GM12878 (cell line): ENCODE measurements around the gene SUN5. TPM values are rescaled to one million over a fixed set of nuclear protein-coding genes. Genes with fewer than 3 reads are reported as not detected.

Experiments
- ATAC-seq: fragments of 200-7000 bp; cut with Tn5 transposase; 3 replicates; pipeline ENCODE4 v1.9.1; 2020; ENCODE audit warnings: mild to moderate bottlenecking, moderate library complexity
- BruUV-seq: library from RNA; stranded (reverse); fragments of 400-500 nt; replicated peaks from 2 replicates; lab custom pipeline; 2021; lab: Mats Ljungman, UMichigan
- CTCF ChIA-PET: fragments of 300-600 bp; sonication (Branson Sonifier 250); formaldehyde crosslinking; extraction: SDS; loops from one replicate; lab custom pipeline; 2021; ENCODE audit warnings: inconsistent platforms; lab: Yijun Ruan, JAX
- POLR2A ChIA-PET: fragments of 350-600 bp; formaldehyde crosslinking; extraction: SDS; loops from one replicate; lab custom pipeline; 2021; ENCODE audit warnings: inconsistent platforms; lab: Charles Lee
- RAD21 ChIA-PET: fragments of 300-600 bp; sonication (Branson Sonifier 250); formaldehyde crosslinking; loops from one replicate; lab custom pipeline; 2023; ENCODE audit warnings: antibody characterized with exemption; ENCODE audit not compliant: unreplicated experiment; lab: Charles Lee
- SMC1A ChIA-PET: fragments of 300-600 bp; sonication (Branson Sonifier 250); formaldehyde crosslinking; loops from one replicate; lab custom pipeline; 2023; ENCODE audit not compliant: unreplicated experiment, uncharacterized antibody; lab: Charles Lee
- DNase-seq: peaks from one replicate; pipeline ENCODE4 v3.0.0-alpha.2; 2011; ENCODE audit warnings: low read depth, low spot score
- FAIRE-seq: peaks from 3 replicates; lab custom pipeline; 2011; peaks lifted over from hg19 to GRCh38; lab: Jason Lieb, UNC
- H2AFZ ChIP-seq: 2 replicates; pipeline ENCODE4 v1.6.0; 2011; ENCODE audit warnings: low read depth, low read length, control low read depth; ENCODE audit not compliant: control insufficient read depth
- H3K27ac ChIP-seq: 2 replicates; pipeline ENCODE4 v1.5.1; 2011; ENCODE audit warnings: control low read depth; ENCODE audit not compliant: control insufficient read depth, insufficient read depth
- H3K27me3 ChIP-seq, 2 experiments: replicated peaks in 1 of 2; 2 replicates each; pipeline versions ENCODE4 v1.6.0 to v1.6.1; 2011; ENCODE audit warnings: low read length in 1 of 2; ENCODE audit not compliant: control insufficient read depth in 2 of 2, insufficient read depth in 2 of 2
- H3K36me3 ChIP-seq, 2 experiments: 2 replicates each; pipeline ENCODE4 v1.5.1; 2011; ENCODE audit warnings: low read length in 1 of 2; ENCODE audit not compliant: control insufficient read depth in 2 of 2, insufficient read depth in 2 of 2
- H3K4me1 ChIP-seq: 2 replicates; pipeline ENCODE4 v1.6.1; 2011; ENCODE audit warnings: mild to moderate bottlenecking, low read length, moderate library complexity, mixed read lengths; ENCODE audit not compliant: control insufficient read depth, insufficient read depth
- H3K4me2 ChIP-seq: 2 replicates; pipeline ENCODE4 v1.6.0; 2011; ENCODE audit warnings: control low read depth; ENCODE audit not compliant: control insufficient read depth, insufficient read depth
- H3K4me3 ChIP-seq: fragments of 200-600 bp; sonication (generic); 2 replicates; pipeline ENCODE4 v1.5.1; 2016
- H3K79me2 ChIP-seq: 2 replicates; pipeline ENCODE4 v1.6.0; 2011; ENCODE audit warnings: low read length; ENCODE audit not compliant: control insufficient read depth, insufficient read depth
- H3K9ac ChIP-seq: 2 replicates; pipeline ENCODE4 v1.8.0; 2011; ENCODE audit warnings: low read length, control low read depth, mixed read lengths; ENCODE audit not compliant: control insufficient read depth, insufficient read depth
- H3K9me3 ChIP-seq: replicated peaks from 3 replicates; pipeline ENCODE4 v1.5.1; 2011; ENCODE audit warnings: mild to moderate bottlenecking, low read length; ENCODE audit not compliant: control insufficient read depth, insufficient read depth
- H4K20me1 ChIP-seq: 2 replicates; pipeline ENCODE4 v1.6.0; 2011; ENCODE audit not compliant: control insufficient read depth, insufficient read depth
- BCL11A ChIP-seq: IDR thresholded peaks from 2 replicates; pipeline ENCODE4 v1.6.1; 2011; ENCODE audit warnings: low read depth, low read length
- CBX5 ChIP-seq: sonication (generic); IDR thresholded peaks from 2 replicates; pipeline ENCODE4 v1.6.1; 2016; ENCODE audit warnings: low read depth, moderate library complexity, mild to moderate bottlenecking, inconsistent platforms
- CEBPZ ChIP-seq: fragments of 150-350 bp; IDR thresholded peaks from 2 replicates; pipeline ENCODE4 v1.6.1; 2016; ENCODE audit warnings: low read depth, low read length
- FOXM1 ChIP-seq: IDR thresholded peaks from 2 replicates; pipeline ENCODE4 v1.6.1; 2012; ENCODE audit warnings: low read depth, mild to moderate bottlenecking, inconsistent platforms, low read length, moderate library complexity
- MTA2 ChIP-seq: fragments of 450-650 bp; IDR thresholded peaks from 2 replicates; pipeline ENCODE4 v1.6.1; 2016; ENCODE audit warnings: low read depth, mild to moderate bottlenecking, moderate library complexity
- SKIL ChIP-seq: fragments of 450-650 bp; IDR thresholded peaks from 2 replicates; pipeline ENCODE4 v1.6.1; 2017; ENCODE audit warnings: mild to moderate bottlenecking, low read depth, inconsistent platforms; ENCODE audit not compliant: poor library complexity, severe bottlenecking
- ZBTB33 ChIP-seq: fragments of 450-650 bp; IDR thresholded peaks from 2 replicates; pipeline ENCODE4 v1.6.1; 2017; ENCODE audit warnings: mild to moderate bottlenecking
- WGBS: methylation state at CpG from one replicate; pipeline ENCODE4 v1.1.6; 2016; ENCODE audit warnings: low lambda C conversion rate; ENCODE audit not compliant: insufficient replicate concordance, insufficient coverage; ENCODE audit errors: missing lambda C conversion rate; 5-methylcytosine and 5-hydroxymethylcytosine counted together
- in situ Hi-C: fragments of 300-500 bp; cut with MboI; formaldehyde crosslinking; loops from 9 replicates; pipeline ENCODE4 v1.14.3; 2018; ENCODE audit warnings: mixed read lengths
- intact Hi-C: fragments of 100-400 bp; cut with micrococcal nuclease; formaldehyde crosslinking; loops from one replicate; pipeline ENCODE4 v1.14.2; 2022; ENCODE audit not compliant: unreplicated experiment
- polyA plus RNA-seq, 11 experiments: library from polyadenylated mRNA; depleted of rRNA in 4 of 11; unstranded in 6 of 11; stranded (reverse) in 5 of 11; fragments of >200 nt; fragmentation: Nextera tagmentation in 4 of 11; fragmentation: Illumina TruSeq in 1 of 11; extraction: Ambion mirVana in 4 of 11; extraction: Trizol in 1 of 11; gene quantifications; 1 replicate in 1 of 11; 2 replicates in 10 of 11; pipeline versions ENCODE4 v1.2.1 to v1.2.3, GENCODE V29; 2011 to 2016; ENCODE audit warnings: inconsistent platforms in 2 of 11, missing spikeins in 2 of 11, low read depth in 1 of 11
- total RNA-seq, 4 experiments: library from RNA; depleted of rRNA in 3 of 4; stranded (reverse); fragments of >200 nt in 3 of 4; fragmentation: Illumina TruSeq in 1 of 4; extraction: Trizol in 1 of 4; gene quantifications; 2 replicates each; pipeline versions ENCODE4 v1.2.1 to v1.2.3, GENCODE V29; 2013 to 2021
- TF ChIP-seq, protein P1 (sequence below): fragments of 450-650 bp; IDR thresholded peaks from 2 replicates; pipeline ENCODE4 v1.6.1; 2016; ENCODE audit warnings: mild to moderate bottlenecking, moderate library complexity, borderline replicate concordance

SUN5 gene
- total and polyA plus RNA-seq, 10 of the 15 experiments (the other 5 are each of a cell fraction or from before 2014, with no cell fraction given): not detected

GRCh38 chr20:33014336-33015113 lies 10.3 kb upstream of the SUN5 start (continued):
- no peak for TF ChIP-seq FOXM1

DNA sequence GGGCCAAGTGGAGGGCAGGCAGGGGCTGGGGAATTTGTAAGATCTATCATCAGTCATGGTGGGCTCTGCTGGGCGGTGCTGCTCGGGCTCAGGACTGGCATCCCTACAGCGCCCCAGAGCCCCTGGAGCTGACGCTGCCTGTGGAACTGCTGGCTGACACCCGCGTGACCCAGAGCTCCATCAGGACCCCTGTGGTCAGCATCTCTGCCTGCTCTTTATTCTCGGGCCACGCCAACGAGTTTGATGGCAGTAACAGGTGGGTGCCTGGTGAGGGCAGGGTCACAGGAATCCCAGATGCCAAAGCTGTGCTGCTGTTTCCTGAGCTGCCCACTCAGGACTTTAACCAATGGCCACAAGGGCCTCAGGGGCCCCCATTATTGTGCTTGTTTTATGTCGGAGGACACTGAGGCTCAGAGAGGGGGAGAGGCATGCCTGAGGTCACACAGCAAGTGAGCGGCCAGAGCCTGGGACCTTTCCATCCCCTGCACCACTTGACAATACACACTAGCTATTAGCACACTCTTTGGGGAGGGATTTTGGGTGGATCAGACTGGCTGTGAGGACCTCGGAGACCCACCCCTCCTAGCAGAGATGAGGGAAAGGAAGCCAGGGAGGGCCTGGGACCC lies 9.6 kb upstream of the SUN5 start:
- intact Hi-C loops (no loop called here), in situ Hi-C loops (no loop called here)
- Histone ChIP-seq H3K9ac (no peak overlapping the region), H3K4me3 (no peak overlapping the region), H2AFZ (no peak overlapping the region), H3K27ac (no peak overlapping the region), H3K4me1 (no peaks in the 10 kb centered on the region), H3K9me3 (no peaks in the 10 kb centered on the region), H3K27me3 (peaks cover 0 to 1% of the 10 kb centered on the region in 2 experiments; a peak in 3 of 4 replicates), H3K79me2 (no peaks in the 10 kb centered on the region), H3K4me2 (no peak overlapping the region), H3K36me3 (no peaks in the 10 kb centered on the region), H4K20me1 (no peaks in the 10 kb centered on the region)
- ChIA-PET POLR2A (no interaction called here), CTCF (no interaction called here), RAD21 (no interaction called here), SMC1A (no interaction called here)
- WGBS: 40% methylated on average over 12 of the region's 12 CpGs
- FAIRE-seq (no peak), DNase-seq (no peak), ATAC-seq (no peak)
- no TSS peak for BruUV-seq
- TF ChIP-seq ZBTB33 (no peak), BCL11A (no peak), CEBPZ (no peak), MTA2 (no peak), SKIL (no peak), CBX5 (no peak)
- TF ChIP-seq, protein P1, sequence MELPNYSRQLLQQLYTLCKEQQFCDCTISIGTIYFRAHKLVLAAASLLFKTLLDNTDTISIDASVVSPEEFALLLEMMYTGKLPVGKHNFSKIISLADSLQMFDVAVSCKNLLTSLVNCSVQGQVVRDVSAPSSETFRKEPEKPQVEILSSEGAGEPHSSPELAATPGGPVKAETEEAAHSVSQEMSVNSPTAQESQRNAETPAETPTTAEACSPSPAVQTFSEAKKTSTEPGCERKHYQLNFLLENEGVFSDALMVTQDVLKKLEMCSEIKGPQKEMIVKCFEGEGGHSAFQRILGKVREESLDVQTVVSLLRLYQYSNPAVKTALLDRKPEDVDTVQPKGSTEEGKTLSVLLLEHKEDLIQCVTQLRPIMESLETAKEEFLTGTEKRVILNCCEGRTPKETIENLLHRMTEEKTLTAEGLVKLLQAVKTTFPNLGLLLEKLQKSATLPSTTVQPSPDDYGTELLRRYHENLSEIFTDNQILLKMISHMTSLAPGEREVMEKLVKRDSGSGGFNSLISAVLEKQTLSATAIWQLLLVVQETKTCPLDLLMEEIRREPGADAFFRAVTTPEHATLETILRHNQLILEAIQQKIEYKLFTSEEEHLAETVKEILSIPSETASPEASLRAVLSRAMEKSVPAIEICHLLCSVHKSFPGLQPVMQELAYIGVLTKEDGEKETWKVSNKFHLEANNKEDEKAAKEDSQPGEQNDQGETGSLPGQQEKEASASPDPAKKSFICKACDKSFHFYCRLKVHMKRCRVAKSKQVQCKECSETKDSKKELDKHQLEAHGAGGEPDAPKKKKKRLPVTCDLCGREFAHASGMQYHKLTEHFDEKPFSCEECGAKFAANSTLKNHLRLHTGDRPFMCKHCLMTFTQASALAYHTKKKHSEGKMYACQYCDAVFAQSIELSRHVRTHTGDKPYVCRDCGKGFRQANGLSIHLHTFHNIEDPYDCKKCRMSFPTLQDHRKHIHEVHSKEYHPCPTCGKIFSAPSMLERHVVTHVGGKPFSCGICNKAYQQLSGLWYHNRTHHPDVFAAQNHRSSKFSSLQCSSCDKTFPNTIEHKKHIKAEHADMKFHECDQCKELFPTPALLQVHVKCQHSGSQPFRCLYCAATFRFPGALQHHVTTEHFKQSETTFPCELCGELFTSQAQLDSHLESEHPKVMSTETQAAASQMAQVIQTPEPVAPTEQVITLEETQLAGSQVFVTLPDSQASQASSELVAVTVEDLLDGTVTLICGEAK: no peak
